CD4-positive, CD25-positive, alpha-beta regulatory T cell (primary cell): Measurements from ENCODE around the gene BRWD1. TPM values are rescaled to one million over a fixed set of nuclear protein-coding genes. Genes with fewer than 3 reads are reported as not detected.
A peak's percentile ranks its signal among the peaks of the same experiment; 100 is the strongest.

Experiments used
- ATAC-seq, 2 donors: fragments of 150-1000 bp; cut with Tn5 transposase; one replicate each; pipeline ENCODE4 v1.10.0; 2021; ENCODE audit warnings: low read depth in 2 of 2, moderate number of reproducible peaks in 2 of 2, moderate library complexity in 1 of 2
- DNase-seq, 3 donors: peaks; one replicate each; pipeline versions ENCODE4 v3.0.0 to v3.0.0-alpha.2; 2012 to 2022; ENCODE audit warnings: mixed read lengths in 1 of 3
- H3K27ac ChIP-seq: one replicate; pipeline ENCODE4 v1.7.0; 2013; ENCODE audit warnings: mild to moderate bottlenecking, low read length; ENCODE audit not compliant: insufficient read depth, poor library complexity, severe bottlenecking
- H3K27me3 ChIP-seq: one replicate; pipeline ENCODE4 v1.7.0; 2013; ENCODE audit warnings: low read length; ENCODE audit not compliant: control insufficient read depth, insufficient read depth
- H3K36me3 ChIP-seq: one replicate; pipeline ENCODE4 v1.7.0; 2013; ENCODE audit warnings: mild to moderate bottlenecking, low read length, moderate library complexity; ENCODE audit not compliant: control insufficient read depth, insufficient read depth
- H3K4me1 ChIP-seq: 2 replicates; pipeline ENCODE4 v1.7.0; 2013; ENCODE audit warnings: mild to moderate bottlenecking, low read length; ENCODE audit not compliant: insufficient read depth, control insufficient read depth, poor library complexity, severe bottlenecking
- H3K4me3 ChIP-seq: one replicate; pipeline ENCODE4 v1.7.0; 2013; ENCODE audit warnings: low read depth, mild to moderate bottlenecking, low read length, moderate library complexity
- H3K9me3 ChIP-seq, 2 experiments: 1 replicate in 1 of 2; 2 replicates in 1 of 2; pipeline ENCODE4 v1.7.0; 2013; ENCODE audit warnings: low read length in 2 of 2, mild to moderate bottlenecking in 1 of 2, moderate library complexity in 1 of 2; ENCODE audit not compliant: control insufficient read depth in 2 of 2
- H3K27ac Mint-ChIP-seq, 3 donors: one replicate each; pipeline ENCODE4 v1.8.0; 2020 to 2022; ENCODE audit warnings: mild to moderate bottlenecking in 3 of 3, mixed read lengths in 3 of 3, moderate library complexity in 2 of 3
- H3K27me3 Mint-ChIP-seq: one replicate; pipeline ENCODE4 v1.8.0; 2022; ENCODE audit warnings: mild to moderate bottlenecking, mixed read lengths
- H3K36me3 Mint-ChIP-seq: one replicate; pipeline ENCODE4 v1.8.0; 2020; ENCODE audit warnings: mixed read lengths
- H3K4me1 Mint-ChIP-seq, 4 donors: one replicate each; pipeline ENCODE4 v1.8.0; 2020 to 2022; ENCODE audit warnings: mixed read lengths in 4 of 4, mild to moderate bottlenecking in 1 of 4
- H3K4me3 Mint-ChIP-seq, 4 donors: one replicate each; pipeline ENCODE4 v1.8.0; 2020 to 2022; ENCODE audit warnings: mild to moderate bottlenecking in 4 of 4, mixed read lengths in 4 of 4, moderate library complexity in 3 of 4
- H3K9me3 Mint-ChIP-seq, 7 donors: one replicate each; pipeline ENCODE4 v1.8.0; 2020 to 2022; ENCODE audit warnings: mixed read lengths in 7 of 7, mild to moderate bottlenecking in 3 of 7, moderate library complexity in 2 of 7
- polyA plus RNA-seq, 4 donors: library from polyadenylated mRNA; unstranded; fragments of 300-500 nt; fragmentation: Illumina TruSeq; gene quantifications; one replicate each; pipeline ENCODE4 v1.2.3, GENCODE V29; 2021
- total RNA-seq: library from RNA; stranded (reverse); gene quantifications from one replicate; pipeline ENCODE4 v1.2.3, GENCODE V29; 2022

Gene BRWD1
- total and polyA plus RNA-seq, 5 donors from 2014 or later, result 33.9 to 110 (median 42.1) TPM

- Mint-ChIP-seq H3K27ac (no peak overlapping the region), H3K4me1 (no peaks in the 10 kb centered on the region), H3K27me3 (peaks cover 2% of the 10 kb centered on the region), H3K9me3 (no peaks in the 10 kb centered on the region), H3K36me3 (no peaks in the 10 kb centered on the region), H3K4me3 (no peak overlapping the region)
- Histone ChIP-seq H3K4me1 (no peaks in the 10 kb centered on the region), H3K4me3 (no peak overlapping the region), H3K36me3 (no peaks in the 10 kb centered on the region), H3K27me3 (no peaks in the 10 kb centered on the region), H3K9me3 (no peaks in the 10 kb centered on the region), H3K27ac (no peak overlapping the region)
- ATAC-seq (no peak), DNase-seq (no peak)
These were observed 13.3 kb upstream of the BRWD1 start for GRCh38 chr21:39326607-39327307.

- Histone ChIP-seq H3K27me3 (no peaks in the 10 kb centered on the region), H3K9me3 (no peaks in the 10 kb centered on the region), H3K4me3 (no peak overlapping the region), H3K27ac (no peak overlapping the region), H3K4me1 (no peaks in the 10 kb centered on the region), H3K36me3 (no peaks in the 10 kb centered on the region)
- H3K36me3 Mint-ChIP-seq, result no peaks in the 10 kb centered on the region
- no peak overlapping the region for H3K4me3 Mint-ChIP-seq
- no peak for DNase-seq
- no peaks in the 10 kb centered on the region for H3K27me3 Mint-ChIP-seq
- H3K4me1 Mint-ChIP-seq, result no peaks in the 10 kb centered on the region
- no peaks in the 10 kb centered on the region for H3K9me3 Mint-ChIP-seq
- H3K27ac Mint-ChIP-seq, result no peak overlapping the region
- no peak for ATAC-seq
These were observed 12.0 kb upstream of the BRWD1 start for GRCh38 chr21:39325458-39325857.

GRCh38 chr21:39321424-39321823, 8.0 kb upstream of the BRWD1 start:
- Histone ChIP-seq H3K27me3 (no peaks in the 10 kb centered on the region), H3K4me1 (no peaks in the 10 kb centered on the region), H3K4me3 (no peak overlapping the region), H3K9me3 (no peaks in the 10 kb centered on the region), H3K36me3 (no peaks in the 10 kb centered on the region), H3K27ac (no peak overlapping the region)
- DNase-seq (no peak), ATAC-seq (no peak)
- H3K4me3 Mint-ChIP-seq, result no peak overlapping the region
- H3K4me1 Mint-ChIP-seq, result peaks cover 0 to under 1% (median 0%) of the 10 kb centered on the region in 4 donors
- H3K9me3 Mint-ChIP-seq, result no peaks in the 10 kb centered on the region
- H3K27ac Mint-ChIP-seq, result no peak overlapping the region
- no peaks in the 10 kb centered on the region for H3K36me3 Mint-ChIP-seq
- no peaks in the 10 kb centered on the region for H3K27me3 Mint-ChIP-seq

DNA sequence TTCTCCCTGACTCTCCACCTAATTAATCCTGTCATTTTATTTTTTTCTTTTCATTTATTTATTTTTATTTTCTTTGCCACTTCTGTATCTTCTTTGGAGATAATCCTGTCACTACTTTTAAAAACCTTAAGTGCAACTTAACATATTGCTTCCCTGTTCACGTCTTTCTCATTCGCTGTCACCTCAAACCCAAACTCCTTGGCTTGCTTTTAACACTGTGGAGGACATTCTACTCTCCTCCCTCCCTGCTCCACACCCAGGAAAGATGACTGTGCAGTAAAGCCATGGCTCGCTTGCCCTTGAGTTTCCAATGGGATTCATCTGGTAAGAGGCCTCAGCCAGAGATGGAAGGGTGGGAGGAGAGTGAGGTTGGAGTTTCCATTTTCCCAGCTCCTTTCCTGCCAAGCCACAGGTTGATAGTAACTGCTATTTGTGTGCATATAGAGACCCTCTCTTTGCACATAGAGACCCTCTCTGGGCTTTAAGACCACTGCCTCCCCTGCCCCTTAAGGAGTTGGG, 6.4 kb upstream of the BRWD1 start:
- Histone ChIP-seq H3K4me1 (peaks cover 7% of the 10 kb centered on the region), H3K27me3 (no peaks in the 10 kb centered on the region), H3K9me3 (no peaks in the 10 kb centered on the region), H3K27ac (no peak overlapping the region), H3K36me3 (no peaks in the 10 kb centered on the region), H3K4me3 (no peak overlapping the region)
- no peak overlapping the region for H3K4me3 Mint-ChIP-seq
- no peak for DNase-seq
- H3K27ac Mint-ChIP-seq, result no peak overlapping the region
- no peaks in the 10 kb centered on the region for H3K9me3 Mint-ChIP-seq
- no peaks in the 10 kb centered on the region for H3K27me3 Mint-ChIP-seq
- no peaks in the 10 kb centered on the region for H3K36me3 Mint-ChIP-seq
- H3K4me1 Mint-ChIP-seq, result peaks cover 0 to 10% (median 9%) of the 10 kb centered on the region in 4 donors
- no peak for ATAC-seq

DNA sequence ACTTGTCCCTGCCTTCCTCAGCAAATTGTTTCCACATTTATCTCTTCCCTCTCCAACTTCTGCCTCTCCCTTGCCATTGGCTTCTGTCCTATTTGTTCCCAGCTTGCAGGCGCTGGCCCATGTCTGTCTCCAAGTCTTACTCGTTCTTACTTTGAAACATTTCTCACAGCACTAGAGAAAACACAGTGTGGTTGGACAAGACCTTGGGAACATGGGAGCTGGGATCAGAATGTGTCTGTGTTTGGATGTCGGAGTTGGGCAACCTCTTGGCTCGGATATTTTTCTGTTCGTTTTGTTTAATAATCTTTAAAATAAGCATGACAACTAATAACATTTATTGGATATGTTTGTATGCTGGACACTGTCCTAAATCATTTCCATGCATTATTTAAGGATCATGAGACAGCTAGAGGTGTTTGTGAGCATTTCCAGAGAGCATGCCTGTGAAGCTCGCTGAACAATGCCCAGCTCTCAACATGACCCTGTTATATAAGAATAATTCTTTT, 5.9 kb upstream of the BRWD1 start:
- peaks cover 13% of the 10 kb centered on the region for H3K4me1 ChIP-seq
- H3K4me1 Mint-ChIP-seq, result peaks cover 0 to 16% (median 13%) of the 10 kb centered on the region in 4 donors
- DNase-seq (no peak), ATAC-seq (no peak)
- no peaks in the 10 kb centered on the region for H3K27me3 ChIP-seq
- H3K9me3 ChIP-seq, result no peaks in the 10 kb centered on the region
- H3K27me3 Mint-ChIP-seq, result peaks cover 2% of the 10 kb centered on the region
- H3K4me3 ChIP-seq, result no peak overlapping the region
- H3K4me3 Mint-ChIP-seq, result peak overlapping the region in 1 of 4 donors; percentile 11
- no peak overlapping the region for H3K27ac ChIP-seq
- H3K9me3 Mint-ChIP-seq, result peaks cover 0 to 3% (median 0%) of the 10 kb centered on the region in 7 donors
- no peaks in the 10 kb centered on the region for H3K36me3 Mint-ChIP-seq
- H3K27ac Mint-ChIP-seq, result peak overlapping the region in 1 of 3 donors; percentile 78
- no peaks in the 10 kb centered on the region for H3K36me3 ChIP-seq

DNA sequence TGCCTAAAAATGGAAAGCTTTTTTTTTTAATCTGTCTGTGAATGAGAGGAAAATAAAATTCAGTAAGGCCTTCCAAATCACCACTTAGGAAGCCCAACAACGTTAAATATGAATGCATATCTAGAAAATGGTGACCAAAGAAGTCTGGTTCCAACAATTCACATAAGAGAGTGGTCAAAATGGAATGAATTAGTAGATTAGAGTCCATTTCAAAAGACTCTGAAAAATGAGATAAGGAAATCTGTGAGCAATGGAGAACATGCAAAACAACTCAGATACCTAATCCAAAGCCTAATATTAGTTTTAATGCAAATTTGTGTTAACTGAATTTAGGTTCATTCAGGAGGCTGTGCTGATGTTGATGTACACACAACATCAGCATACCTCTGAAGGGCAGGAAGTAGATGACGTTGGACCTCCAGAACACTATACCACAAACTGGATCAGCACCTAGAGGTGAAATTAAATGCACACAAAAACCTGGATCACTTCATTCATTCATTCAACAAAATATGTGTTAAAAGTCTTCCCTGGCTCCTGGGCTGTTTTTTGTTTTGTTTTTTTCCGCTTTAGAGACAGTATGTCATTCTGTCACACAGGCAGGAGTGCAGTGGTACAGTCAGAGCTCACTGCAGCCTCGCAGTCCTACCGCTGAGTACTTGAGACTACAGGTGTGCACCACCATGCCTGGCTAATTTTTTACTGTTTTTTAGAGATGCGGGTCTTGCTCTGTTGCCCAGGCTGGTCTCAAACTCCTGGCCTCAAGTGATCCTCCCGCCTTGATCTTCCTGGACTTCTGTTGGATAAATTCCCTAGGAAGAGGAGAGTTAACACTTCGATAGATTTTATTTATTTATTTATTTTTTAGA, 4.9 kb upstream of the BRWD1 start:
- DNase-seq (no peak), ATAC-seq (no peak)
- H3K36me3 Mint-ChIP-seq, result no peaks in the 10 kb centered on the region
- H3K4me3 ChIP-seq, result no peak overlapping the region
- no peak overlapping the region for H3K27ac Mint-ChIP-seq
- no peak overlapping the region for H3K27ac ChIP-seq
- peaks cover 0 to 3% (median 0%) of the 10 kb centered on the region in 7 donors for H3K9me3 Mint-ChIP-seq
- peaks cover 0 to 18% (median 15%) of the 10 kb centered on the region in 4 donors for H3K4me1 Mint-ChIP-seq
- H3K36me3 ChIP-seq, result no peaks in the 10 kb centered on the region
- H3K27me3 Mint-ChIP-seq, result peaks cover 5% of the 10 kb centered on the region
- no peak overlapping the region for H3K4me3 Mint-ChIP-seq
- peaks cover 17% of the 10 kb centered on the region for H3K4me1 ChIP-seq
- no peaks in the 10 kb centered on the region for H3K9me3 ChIP-seq
- H3K27me3 ChIP-seq, result no peaks in the 10 kb centered on the region

DNA sequence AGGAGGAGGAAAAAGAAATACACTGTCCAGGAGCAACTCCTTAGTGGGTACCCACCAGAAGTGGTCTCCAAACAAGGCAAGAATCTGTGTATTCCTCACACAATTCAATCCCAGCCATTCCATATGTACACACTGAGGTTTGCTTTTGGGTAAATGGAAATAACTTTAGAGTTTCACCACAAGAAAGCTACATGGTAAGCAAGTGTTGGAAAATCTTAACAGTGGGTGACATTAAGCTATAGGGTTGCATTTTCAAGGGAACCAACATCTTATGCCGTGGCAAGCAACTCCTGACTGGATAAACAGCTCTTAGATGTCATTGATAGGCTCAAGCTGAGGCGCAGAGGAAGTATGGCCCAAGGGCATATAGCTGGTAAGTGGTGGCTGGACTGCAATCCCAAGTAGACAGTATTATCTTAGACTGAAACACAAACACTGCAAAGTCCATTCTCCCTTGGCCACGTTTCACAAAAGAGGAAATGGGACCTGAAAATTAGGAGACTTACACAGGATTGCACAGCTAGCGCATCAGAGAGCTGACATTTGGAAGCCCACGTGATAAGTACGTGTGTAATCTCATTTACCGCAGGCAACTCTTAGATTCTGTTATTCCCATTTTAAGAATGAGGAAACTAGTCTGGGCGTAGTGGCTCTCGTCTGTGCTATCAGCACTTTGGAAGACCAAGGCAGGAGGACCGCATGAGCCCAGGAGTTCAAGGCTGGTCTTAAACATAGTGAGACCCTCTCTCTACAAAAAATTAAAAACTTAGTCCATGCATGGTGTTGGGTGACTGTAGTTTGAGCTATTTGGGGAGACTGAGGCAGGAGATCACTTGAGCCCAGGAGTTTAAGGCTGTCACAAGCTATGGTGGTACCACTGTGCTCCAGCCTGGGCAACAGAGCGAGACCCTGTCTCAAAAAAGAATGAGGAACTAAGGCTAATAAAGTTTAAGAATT, 4.0 kb upstream of the BRWD1 start:
- H3K27ac Mint-ChIP-seq, result no peak overlapping the region
- peaks cover 8% of the 10 kb centered on the region for H3K27me3 Mint-ChIP-seq
- H3K4me3 Mint-ChIP-seq, result peak overlapping the region in 2 of 4 donors; percentile 23 to 55
- H3K36me3 ChIP-seq, result no peaks in the 10 kb centered on the region
- no peaks in the 10 kb centered on the region for H3K36me3 Mint-ChIP-seq
- no peak overlapping the region for H3K4me3 ChIP-seq
- peaks cover 0 to 19% (median 15%) of the 10 kb centered on the region in 4 donors for H3K4me1 Mint-ChIP-seq
- H3K4me1 ChIP-seq, result peaks cover 17% of the 10 kb centered on the region
- DNase-seq, result no peak
- no peaks in the 10 kb centered on the region for H3K27me3 ChIP-seq
- H3K27ac ChIP-seq, result no peak overlapping the region
- H3K9me3 Mint-ChIP-seq, result peaks cover 0 to 3% (median 0%) of the 10 kb centered on the region in 7 donors
- H3K9me3 ChIP-seq, result no peaks in the 10 kb centered on the region
- no peak for ATAC-seq
